Measurements from ENCODE around the gene SARNP.
A peak's percentile ranks its signal among the peaks of the same experiment; 100 is the strongest.

SARNP gene

GRCh38 chr12:55712700-55713415, 104.7 kb downstream of the SARNP start:
- H3K4me3 Mint-ChIP-seq: no peak overlapping the region

GRCh38 chr12:55711786-55712553, 105.6 kb downstream of the SARNP start:
- Mint-ChIP-seq H3K27me3 (peaks cover 28% of the 10 kb centered on the region), H3K4me1 (peaks cover 33% of the 10 kb centered on the region), H3K4me3 (no peak overlapping the region), H3K9me3 (no peaks in the 10 kb centered on the region), H3K36me3 (ENCODE audit: insufficient read depth) (peaks cover 20% of the 10 kb centered on the region), H3K27ac (ENCODE audit: low read depth) (no peak overlapping the region)
- ATAC-seq (replicated peaks; ENCODE audit: extremely low read depth, poor library complexity, severe bottlenecking): no peak
- DNase-seq (ENCODE audit: low spot score in 2 of 2): no peak

More at GRCh38 chr12:55712700-55713415, 104.7 kb downstream of the SARNP start:
- Mint-ChIP-seq H3K9me3 (no peaks in the 10 kb centered on the region), H3K27ac (ENCODE audit: low read depth) (no peak overlapping the region), H3K27me3 (peaks cover 23% of the 10 kb centered on the region), H3K4me1 (peaks cover 38% of the 10 kb centered on the region), H3K36me3 (ENCODE audit: insufficient read depth) (peaks cover 21% of the 10 kb centered on the region)
- no peak for ATAC-seq (replicated peaks; ENCODE audit: extremely low read depth, poor library complexity, severe bottlenecking)
- DNase-seq (ENCODE audit: low spot score in 2 of 2): no peak

DNA sequence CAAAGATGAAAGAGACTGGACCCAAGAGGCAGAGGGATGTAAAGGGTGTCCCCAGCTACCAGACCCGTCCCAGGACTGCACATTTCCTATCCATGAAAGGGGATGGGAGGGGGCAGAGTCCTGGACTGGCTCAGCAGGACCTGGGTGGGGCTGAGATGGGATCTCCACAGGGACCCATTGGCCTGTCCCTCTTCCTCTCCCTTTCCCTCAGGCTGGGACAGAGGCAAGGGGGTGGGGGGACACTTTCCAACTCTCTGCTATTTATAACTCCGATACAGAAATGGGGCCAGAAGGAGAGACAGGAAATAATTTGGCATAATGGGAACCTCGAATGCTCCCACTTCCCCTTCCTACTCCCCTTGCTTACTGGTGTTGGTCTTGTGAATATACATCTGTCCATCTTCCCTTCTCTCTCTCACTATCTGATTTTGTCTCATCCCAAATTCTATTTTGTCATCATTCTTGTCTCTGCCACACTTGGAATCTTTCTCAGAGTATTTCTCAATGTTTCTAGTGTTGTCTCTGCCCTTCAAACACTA, 108.8 kb downstream of the SARNP start:
- ATAC-seq (replicated peaks; ENCODE audit: extremely low read depth, poor library complexity, severe bottlenecking) (no peak), DNase-seq (ENCODE audit: low spot score in 2 of 2) (no peak)
- Mint-ChIP-seq H3K4me1 (peaks cover 20% of the 10 kb centered on the region), H3K36me3 (ENCODE audit: insufficient read depth) (peaks cover 2% of the 10 kb centered on the region), H3K4me3 (peak overlapping the region; percentile 80), H3K9me3 (no peaks in the 10 kb centered on the region), H3K27me3 (peaks cover 35% of the 10 kb centered on the region), H3K27ac (ENCODE audit: low read depth) (no peak overlapping the region)

GRCh38 chr12:55707841-55708694, 109.5 kb downstream of the SARNP start, which contains the start of gene ITGA7:
ITGA7 (minus strand) TSS chr12:55707904; CDS start chr12:55707682, 222 bp downstream.
- Mint-ChIP-seq H3K4me1 (peaks cover 20% of the 10 kb centered on the region), H3K36me3 (ENCODE audit: insufficient read depth) (peaks cover 2% of the 10 kb centered on the region), H3K27me3 (peaks cover 39% of the 10 kb centered on the region), H3K27ac (ENCODE audit: low read depth) (peak within 1 kb of the TSS; percentile 78), H3K4me3 (peak within 1 kb of the TSS; percentile 80), H3K9me3 (no peaks in the 10 kb centered on the region)
- DNase-seq (ENCODE audit: low spot score in 2 of 2) (no peak), ATAC-seq (replicated peaks; ENCODE audit: extremely low read depth, poor library complexity, severe bottlenecking) (peak; percentile 65)
